Rectal smooth muscle tissue (tissue), 1 donor: ENCODE measurements around the gene ITPRIPL2.
A peak's percentile ranks its signal among the peaks of the same experiment; 100 is the strongest.

Source experiments
- H3K27ac ChIP-seq: one replicate; pipeline ENCODE4 v1.7.0; 2013; ENCODE audit warnings: low read depth, low read length, inconsistent platforms
- H3K27me3 ChIP-seq: one replicate; pipeline ENCODE4 v1.7.0; 2013; ENCODE audit warnings: low read length; ENCODE audit not compliant: control insufficient read depth, insufficient read depth
- H3K36me3 ChIP-seq: one replicate; pipeline ENCODE4 v1.7.0; 2013; ENCODE audit warnings: low read length; ENCODE audit not compliant: control insufficient read depth, insufficient read depth
- H3K4me1 ChIP-seq: one replicate; pipeline ENCODE4 v1.7.0; 2013; ENCODE audit warnings: low read length; ENCODE audit not compliant: control insufficient read depth, insufficient read depth
- H3K4me3 ChIP-seq: one replicate; pipeline ENCODE4 v1.7.0; 2013; ENCODE audit warnings: low read length
- H3K9ac ChIP-seq: one replicate; pipeline ENCODE4 v1.7.0; 2013; ENCODE audit warnings: low read length

ITPRIPL2 gene

GRCh38 chr16:19113577-19114358, at the start of gene ITPRIPL2:
ITPRIPL2 (plus strand) TSS chr16:19113964; CDS start chr16:19114462, 498 bp downstream.
- peak within 1 kb of the TSS; percentile 63 for H3K9ac ChIP-seq
- no peaks in the 10 kb centered on the region for H3K27me3 ChIP-seq
- H3K4me3 ChIP-seq, result peak within 1 kb of the TSS; percentile 65
- H3K36me3 ChIP-seq, result no peaks in the 10 kb centered on the region
- H3K4me1 ChIP-seq, result peaks cover 15% of the 10 kb centered on the region
- H3K27ac ChIP-seq, result peak within 1 kb of the TSS; percentile 78

DNA sequence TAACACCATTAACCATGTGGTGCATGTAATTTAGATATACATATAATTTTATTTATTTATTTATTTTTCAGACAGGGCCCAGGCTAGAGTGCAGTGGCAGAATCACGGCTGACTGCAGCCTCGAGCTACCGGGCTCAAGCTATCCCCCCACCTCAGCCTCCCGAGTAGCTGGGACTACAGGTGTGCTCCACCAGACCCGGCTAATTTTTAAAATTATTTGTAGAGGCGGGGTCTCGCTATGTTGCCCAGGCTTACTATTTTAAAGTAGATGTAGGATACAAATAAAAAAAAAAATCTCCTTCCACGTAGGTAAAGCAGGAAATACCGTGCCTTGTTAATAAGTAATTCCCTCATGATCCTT, 46.8 kb upstream of the ITPRIPL2 start:
- H3K27ac ChIP-seq, result peak overlapping the region; percentile 100
- no peak overlapping the region for H3K9ac ChIP-seq
- peak overlapping the region; percentile 32 for H3K4me3 ChIP-seq

GRCh38 chr16:19067349-19068236, 46.2 kb upstream of the ITPRIPL2 start, which contains the start of gene COQ7:
COQ7 (plus strand) TSS chr16:19067614; CDS start chr16:19067665, 51 bp downstream.
- no peaks in the 10 kb centered on the region for H3K4me1 ChIP-seq
- H3K27ac ChIP-seq, result peak within 1 kb of the TSS; percentile 100
- H3K9ac ChIP-seq, result peak within 1 kb of the TSS; percentile 95
- no peaks in the 10 kb centered on the region for H3K27me3 ChIP-seq
- H3K4me3 ChIP-seq, result peak within 1 kb of the TSS; percentile 98
- no peaks in the 10 kb centered on the region for H3K36me3 ChIP-seq

More for the DNA sequence above, 46.8 kb upstream of the ITPRIPL2 start:
- no peaks in the 10 kb centered on the region for H3K4me1 ChIP-seq
- H3K27me3 ChIP-seq, result no peaks in the 10 kb centered on the region
- no peaks in the 10 kb centered on the region for H3K36me3 ChIP-seq

- Histone ChIP-seq H3K36me3 (peaks cover 2% of the 10 kb centered on the region), H3K27me3 (no peaks in the 10 kb centered on the region), H3K27ac (peak overlapping the region; percentile 100), H3K4me1 (no peaks in the 10 kb centered on the region), H3K4me3 (peak overlapping the region; percentile 98), H3K9ac (peak overlapping the region; percentile 95)
Observed at GRCh38 chr16:19068237-19068815, 45.4 kb upstream of the ITPRIPL2 start.

DNA sequence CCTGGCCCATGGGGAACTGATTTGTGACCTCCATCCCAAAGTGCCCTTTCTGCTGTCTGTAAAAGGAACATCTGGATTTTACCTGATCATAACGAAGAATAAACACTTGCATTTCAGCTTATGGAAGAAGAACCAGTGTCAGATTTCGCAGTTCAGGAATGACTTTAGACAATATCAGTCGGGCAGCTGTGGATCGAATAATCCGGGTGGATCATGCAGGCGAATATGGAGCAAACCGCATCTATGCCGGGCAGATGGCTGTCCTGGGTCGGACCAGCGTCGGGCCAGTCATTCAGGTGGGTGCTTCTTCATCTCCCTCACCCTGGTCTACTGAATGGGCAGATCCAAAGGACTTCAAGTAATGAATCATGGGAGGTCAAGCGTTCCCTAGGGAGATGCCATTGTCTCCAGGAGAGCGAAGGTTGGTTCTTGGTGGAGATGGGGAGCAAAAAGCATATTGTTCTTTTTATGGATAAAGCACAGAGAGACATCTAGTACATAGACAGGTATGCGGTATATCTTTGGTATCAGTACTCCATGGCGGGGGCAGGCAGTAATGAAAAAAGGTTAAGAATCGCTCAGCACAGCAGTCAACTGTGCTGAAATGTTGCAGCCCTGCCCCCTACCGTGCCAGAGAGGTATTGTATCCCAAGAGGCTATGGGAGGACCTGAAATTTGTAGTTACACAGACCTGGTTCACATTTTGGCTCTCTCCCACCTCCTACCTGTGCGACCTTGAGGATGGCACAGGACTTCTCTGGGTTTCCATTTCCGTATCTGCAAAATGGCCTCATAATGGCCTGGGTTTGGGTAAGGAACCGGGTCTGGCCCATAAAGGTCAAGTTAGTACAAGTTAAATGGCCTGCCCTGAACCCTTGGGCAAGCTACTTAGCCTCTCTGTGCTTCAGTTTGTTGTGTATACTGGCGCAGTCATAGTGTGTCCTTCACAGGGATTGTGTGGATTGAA, 41.7 kb upstream of the ITPRIPL2 start:
- Histone ChIP-seq H3K36me3 (peaks cover 9% of the 10 kb centered on the region), H3K27me3 (no peaks in the 10 kb centered on the region), H3K4me1 (no peaks in the 10 kb centered on the region), H3K27ac (no peak overlapping the region), H3K9ac (no peak overlapping the region), H3K4me3 (no peak overlapping the region)

GRCh38 chr16:19073344-19073743, 40.4 kb upstream of the ITPRIPL2 start:
- Histone ChIP-seq H3K36me3 (peaks cover 13% of the 10 kb centered on the region), H3K27me3 (no peaks in the 10 kb centered on the region), H3K4me3 (no peak overlapping the region), H3K4me1 (no peaks in the 10 kb centered on the region), H3K9ac (no peak overlapping the region), H3K27ac (no peak overlapping the region)

- peaks cover 13% of the 10 kb centered on the region for H3K36me3 ChIP-seq
- H3K27me3 ChIP-seq, result no peaks in the 10 kb centered on the region
- no peaks in the 10 kb centered on the region for H3K4me1 ChIP-seq
- H3K9ac ChIP-seq, result no peak overlapping the region
- H3K27ac ChIP-seq, result no peak overlapping the region
- H3K4me3 ChIP-seq, result no peak overlapping the region
Observed at GRCh38 chr16:19073863-19074262, 39.9 kb upstream of the ITPRIPL2 start.

DNA sequence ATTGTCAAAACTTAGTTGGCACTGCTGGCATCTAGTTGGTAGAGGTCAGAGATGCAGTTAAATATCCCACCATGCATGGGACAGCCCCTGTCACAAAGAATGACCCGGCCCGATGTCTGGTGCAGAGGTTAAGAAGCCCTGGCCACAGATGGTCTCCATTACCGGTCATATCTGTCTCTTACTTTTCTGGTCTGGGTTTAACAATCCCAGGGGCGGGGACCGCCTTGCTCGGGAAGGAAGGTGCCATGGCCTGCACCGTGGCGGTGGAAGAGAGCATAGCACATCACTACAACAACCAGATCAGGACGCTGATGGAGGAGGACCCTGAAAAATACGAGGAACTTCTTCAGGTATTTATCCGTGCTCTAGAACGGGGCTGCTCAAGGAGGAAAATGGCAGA, 38.3 kb upstream of the ITPRIPL2 start:
- no peaks in the 10 kb centered on the region for H3K4me1 ChIP-seq
- no peaks in the 10 kb centered on the region for H3K27me3 ChIP-seq
- H3K4me3 ChIP-seq, result no peak overlapping the region
- peaks cover 13% of the 10 kb centered on the region for H3K36me3 ChIP-seq
- no peak overlapping the region for H3K9ac ChIP-seq
- H3K27ac ChIP-seq, result no peak overlapping the region

DNA sequence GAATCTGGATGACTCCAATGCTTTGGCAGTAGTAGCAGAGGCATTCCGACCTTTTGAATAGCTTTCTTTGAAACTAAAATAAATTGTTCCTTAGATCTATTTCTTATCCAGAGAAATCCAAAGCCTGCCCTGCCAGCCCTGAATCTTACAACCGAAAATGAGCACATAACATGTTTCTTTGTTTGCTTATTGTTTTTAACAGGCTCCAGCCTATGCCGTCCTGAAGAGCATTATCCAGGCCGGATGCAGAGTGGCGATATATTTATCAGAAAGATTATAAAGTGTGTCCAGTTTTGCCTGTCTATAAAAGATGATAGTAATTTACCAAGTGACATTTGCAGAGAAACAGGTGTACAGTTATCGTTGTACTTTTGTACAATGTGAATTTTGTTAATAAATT, 35.9 kb upstream of the ITPRIPL2 start:
- peaks cover 13% of the 10 kb centered on the region for H3K36me3 ChIP-seq
- no peaks in the 10 kb centered on the region for H3K27me3 ChIP-seq
- no peak overlapping the region for H3K9ac ChIP-seq
- no peak overlapping the region for H3K27ac ChIP-seq
- no peak overlapping the region for H3K4me3 ChIP-seq
- no peaks in the 10 kb centered on the region for H3K4me1 ChIP-seq

DNA sequence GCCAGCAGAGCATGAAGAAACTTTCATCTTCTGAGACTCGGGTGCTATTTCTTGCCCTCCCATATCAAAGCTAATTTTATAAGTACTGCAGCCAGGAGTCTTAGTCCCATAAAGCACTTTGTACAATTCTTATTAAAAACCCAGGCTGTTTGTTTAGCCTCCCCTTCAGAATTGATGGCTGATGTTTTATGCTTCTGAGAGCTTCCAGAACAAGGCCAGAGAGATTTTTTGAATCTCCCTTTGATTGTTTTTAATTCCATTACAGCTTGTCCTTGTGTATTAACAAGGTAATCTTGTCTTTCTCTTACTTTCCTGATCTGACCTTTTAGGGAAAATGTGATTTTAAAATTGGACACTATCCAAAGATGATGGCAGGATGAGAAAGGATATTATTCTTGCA, 30.1 kb upstream of the ITPRIPL2 start:
- Histone ChIP-seq H3K27ac (no peak overlapping the region), H3K4me3 (no peak overlapping the region), H3K9ac (no peak overlapping the region), H3K36me3 (no peaks in the 10 kb centered on the region), H3K27me3 (no peaks in the 10 kb centered on the region), H3K4me1 (peaks cover 2% of the 10 kb centered on the region)

- Histone ChIP-seq H3K27me3 (no peaks in the 10 kb centered on the region), H3K4me1 (peaks cover 2% of the 10 kb centered on the region), H3K27ac (no peak overlapping the region), H3K36me3 (no peaks in the 10 kb centered on the region), H3K4me3 (no peak overlapping the region), H3K9ac (no peak overlapping the region)
Observed at GRCh38 chr16:19084139-19084538, 29.6 kb upstream of the ITPRIPL2 start.
